GM19240 (cell line): ENCODE data around the gene ANKRD11.

Source experiments
- DNase-seq: peaks from one replicate; pipeline ENCODE4 v3.0.0; 2011; ENCODE audit warnings: low spot score; ENCODE audit not compliant: insufficient read length

Gene ANKRD11

GRCh38 chr16:89507214-89507833, 17.0 kb upstream of the ANKRD11 start:
- no peak for DNase-seq

- DNase-seq, result no peak
Observed at GRCh38 chr16:89506791-89507191, 16.4 kb upstream of the ANKRD11 start.

GRCh38 chr16:89506113-89506504, 15.7 kb upstream of the ANKRD11 start:
- DNase-seq, result no peak

- peak; percentile 63 for DNase-seq
Observed at GRCh38 chr16:89505204-89506112, 15.1 kb upstream of the ANKRD11 start.

GRCh38 chr16:89504091-89504490, 13.7 kb upstream of the ANKRD11 start:
- no peak for DNase-seq

- DNase-seq, result no peak
Observed at GRCh38 chr16:89502081-89502843, 11.9 kb upstream of the ANKRD11 start.

- DNase-seq, result no peak
Observed at GRCh38 chr16:89499767-89500166, 9.4 kb upstream of the ANKRD11 start.

GRCh38 chr16:89498839-89499238, 8.5 kb upstream of the ANKRD11 start:
- no peak for DNase-seq

- DNase-seq, result no peak
Observed at GRCh38 chr16:89495121-89495520, 4.8 kb upstream of the ANKRD11 start.

- no peak for DNase-seq
Observed at GRCh38 chr16:89493776-89494175, 3.4 kb upstream of the ANKRD11 start.

GRCh38 chr16:89491974-89492687, 1.8 kb upstream of the ANKRD11 start:
- no peak for DNase-seq

GRCh38 chr16:89491238-89491869, 993 bp upstream of the ANKRD11 start:
- DNase-seq, result no peak

GRCh38 chr16:89489898-89490438, 393 bp downstream of the ANKRD11 start:
- DNase-seq, result no peak

GRCh38 chr16:89489040-89489897, 1.1 kb downstream of the ANKRD11 start:
- DNase-seq, result peak; percentile 50

- no peak for DNase-seq
Observed at GRCh38 chr16:89485701-89486246, 4.6 kb downstream of the ANKRD11 start.

- no peak for DNase-seq
Observed at GRCh38 chr16:89484923-89485679, 5.3 kb downstream of the ANKRD11 start.

GRCh38 chr16:89484041-89484501, 6.3 kb downstream of the ANKRD11 start:
- DNase-seq, result no peak

- DNase-seq, result no peak
Observed at GRCh38 chr16:89482817-89483205, 7.5 kb downstream of the ANKRD11 start.
